GM12801 (cell line): ENCODE data around the gene UPK2.
A peak's percentile ranks its signal among the peaks of the same experiment; 100 is the strongest.

Experiments
- CTCF ChIP-seq: IDR thresholded peaks from one replicate; pipeline ENCODE4 v1.5.1; 2011; ENCODE audit warnings: control low read depth; ENCODE audit not compliant: insufficient read length; ENCODE audit errors: extremely low read depth

UPK2 gene

GRCh38 chr11:118956094-118956846 is at the start of gene UPK2:
UPK2 (plus strand) TSS chr11:118956298; CDS start chr11:118956351, 53 bp downstream.
- TF ChIP-seq CTCF, result peak; percentile 66

- TF ChIP-seq CTCF, result peak; percentile 90
Measured at GRCh38 chr11:118907051-118908042, 48.8 kb upstream of the UPK2 start.

GRCh38 chr11:118908264-118908663 is 47.8 kb upstream of the UPK2 start:
- no peak for TF ChIP-seq CTCF

- TF ChIP-seq CTCF, result no peak
Measured at GRCh38 chr11:118908901-118909618, 47.0 kb upstream of the UPK2 start.

- no peak for TF ChIP-seq CTCF
Measured at GRCh38 chr11:118909619-118910308, 46.3 kb upstream of the UPK2 start.

GRCh38 chr11:118910309-118911112 is 45.6 kb upstream of the UPK2 start:
- TF ChIP-seq CTCF, result no peak
